NT2/D1 (cell line): ENCODE measurements around the gene MIEF2.

Experiments used
- SUZ12 ChIP-seq: IDR thresholded peaks from 2 replicates; pipeline ENCODE4 v1.6.1; 2011; ENCODE audit not compliant: insufficient read length, insufficient read depth; ENCODE audit errors: extremely low read depth
- YY1 ChIP-seq: IDR thresholded peaks from 2 replicates; pipeline ENCODE4 v1.6.1; 2011; ENCODE audit not compliant: insufficient read length, insufficient read depth
- ZNF274 ChIP-seq: IDR thresholded peaks from 2 replicates; pipeline ENCODE4 v1.6.1; 2011; ENCODE audit warnings: mild to moderate bottlenecking, low read depth, low read length

- TF ChIP-seq YY1 = no peak
- TF ChIP-seq ZNF274 = no peak
- TF ChIP-seq SUZ12 = no peak
Measured at GRCh38 chr17:18259621-18260331, 686 bp upstream of the MIEF2 start.
